Caco-2 (cell line): ENCODE data around the gene SPAAR. TPM values are rescaled to one million over a fixed set of nuclear protein-coding genes. Genes with fewer than 3 reads are reported as not detected.

Experiments used
- BruUV-seq: library from RNA; stranded (reverse); fragments of 400-500 nt; replicated peaks from 2 replicates; lab custom pipeline; 2021; lab: Mats Ljungman, UMichigan
- CTCF ChIA-PET: fragments of 300-600 bp; sonication (Branson Sonifier 250); formaldehyde crosslinking; loops from one replicate; lab custom pipeline; 2022; ENCODE audit warnings: antibody characterized with exemption; lab: Charles Lee
- POLR2A ChIA-PET: fragments of 300-600 bp; sonication (Branson Sonifier 250); formaldehyde crosslinking; loops from one replicate; lab custom pipeline; 2022; ENCODE audit warnings: antibody characterized with exemption; lab: Charles Lee
- DNase-seq, 2 experiments: peaks; one replicate each; pipeline versions ENCODE4 v3.0.0 to v3.0.0-alpha.2; 2020 to 2022
- H3K27me3 ChIP-seq: replicated peaks from 2 replicates; pipeline ENCODE4 v1.6.0; 2011; ENCODE audit warnings: low read length; ENCODE audit not compliant: control insufficient read depth, insufficient read depth
- H3K36me3 ChIP-seq: 2 replicates; pipeline ENCODE4 v1.5.1; 2011; ENCODE audit warnings: low read length; ENCODE audit not compliant: control insufficient read depth, insufficient read depth
- H3K4me1 ChIP-seq: fragments of 250-450 bp; sonication (Bioruptor Pico); 2 replicates; pipeline ENCODE4 v1.5.1; 2020; ENCODE audit warnings: mild to moderate bottlenecking
- H3K4me3 ChIP-seq: 2 replicates; pipeline ENCODE4 v1.5.1; 2011; ENCODE audit warnings: low read depth, mild to moderate bottlenecking, control low read depth, low read length
- H3K9me3 ChIP-seq: fragments of 250-450 bp; sonication (Bioruptor Pico); 2 replicates; pipeline ENCODE4 v1.5.1; 2020; ENCODE audit warnings: mild to moderate bottlenecking, moderate library complexity
- H3K27ac Mint-ChIP-seq: one replicate; pipeline ENCODE4 v1.8.0; 2022; ENCODE audit warnings: mixed read lengths; ENCODE audit not compliant: unreplicated experiment
- H3K27me3 Mint-ChIP-seq: one replicate; pipeline ENCODE4 v1.8.0; 2022; ENCODE audit warnings: mixed read lengths; ENCODE audit not compliant: insufficient read depth, unreplicated experiment
- H3K36me3 Mint-ChIP-seq: one replicate; pipeline ENCODE4 v1.8.0; 2022; ENCODE audit warnings: mild to moderate bottlenecking, mixed read lengths; ENCODE audit not compliant: insufficient read depth, unreplicated experiment
- H3K4me1 Mint-ChIP-seq: one replicate; pipeline ENCODE4 v1.8.0; 2022; ENCODE audit warnings: low read depth, mixed read lengths; ENCODE audit not compliant: unreplicated experiment
- H3K4me3 Mint-ChIP-seq: one replicate; pipeline ENCODE4 v1.8.0; 2022; ENCODE audit warnings: mild to moderate bottlenecking, moderate library complexity, mixed read lengths; ENCODE audit not compliant: unreplicated experiment
- H3K9me3 Mint-ChIP-seq: one replicate; pipeline ENCODE4 v1.8.0; 2022; ENCODE audit warnings: mixed read lengths; ENCODE audit not compliant: unreplicated experiment
- intact Hi-C: fragments of 100-400 bp; cut with micrococcal nuclease; formaldehyde crosslinking; loops from one replicate; pipeline ENCODE4 v1.10.0; 2022; ENCODE audit not compliant: unreplicated experiment
- total RNA-seq: library from RNA; stranded (reverse); gene quantifications from 2 replicates; pipeline ENCODE4 v1.2.3, GENCODE V29; 2022
- TF ChIP-seq, protein P1 (sequence below), 2 experiments: fragments of 200-600 bp in 1 of 2; IDR thresholded peaks; 1 replicate in 1 of 2; 2 replicates in 1 of 2; pipeline versions ENCODE4 v1.5.1 to v1.8.0; 2011 to 2022; ENCODE audit warnings: antibody characterized with exemption in 1 of 2, control low read depth in 1 of 2, inconsistent platforms in 1 of 2, low read depth in 1 of 2, low read length in 1 of 2, mild to moderate bottlenecking in 1 of 2, moderate library complexity in 1 of 2; ENCODE audit not compliant: insufficient read depth in 1 of 2, severe bottlenecking in 1 of 2, unreplicated experiment in 1 of 2

The SPAAR gene
- total RNA-seq, 1 experiment from 2014 or later, result not detected

- no peak overlapping the region for H3K27ac Mint-ChIP-seq
- no peaks in the 10 kb centered on the region for H3K36me3 ChIP-seq
- no TSS peak for BruUV-seq
- H3K36me3 Mint-ChIP-seq, result no peaks in the 10 kb centered on the region
- H3K9me3 ChIP-seq, result no peaks in the 10 kb centered on the region
- no peak for DNase-seq
- ChIA-PET POLR2A (no interaction called here), CTCF (interaction anchor here (0.7 kb wide), 1 partner anchor 47 kb away, joined by 3 read pairs; no protein-coding TSS in a partner anchor)
- TF ChIP-seq, protein P1, sequence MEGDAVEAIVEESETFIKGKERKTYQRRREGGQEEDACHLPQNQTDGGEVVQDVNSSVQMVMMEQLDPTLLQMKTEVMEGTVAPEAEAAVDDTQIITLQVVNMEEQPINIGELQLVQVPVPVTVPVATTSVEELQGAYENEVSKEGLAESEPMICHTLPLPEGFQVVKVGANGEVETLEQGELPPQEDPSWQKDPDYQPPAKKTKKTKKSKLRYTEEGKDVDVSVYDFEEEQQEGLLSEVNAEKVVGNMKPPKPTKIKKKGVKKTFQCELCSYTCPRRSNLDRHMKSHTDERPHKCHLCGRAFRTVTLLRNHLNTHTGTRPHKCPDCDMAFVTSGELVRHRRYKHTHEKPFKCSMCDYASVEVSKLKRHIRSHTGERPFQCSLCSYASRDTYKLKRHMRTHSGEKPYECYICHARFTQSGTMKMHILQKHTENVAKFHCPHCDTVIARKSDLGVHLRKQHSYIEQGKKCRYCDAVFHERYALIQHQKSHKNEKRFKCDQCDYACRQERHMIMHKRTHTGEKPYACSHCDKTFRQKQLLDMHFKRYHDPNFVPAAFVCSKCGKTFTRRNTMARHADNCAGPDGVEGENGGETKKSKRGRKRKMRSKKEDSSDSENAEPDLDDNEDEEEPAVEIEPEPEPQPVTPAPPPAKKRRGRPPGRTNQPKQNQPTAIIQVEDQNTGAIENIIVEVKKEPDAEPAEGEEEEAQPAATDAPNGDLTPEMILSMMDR (IDR thresholded peaks at IDR 0.05; ENCODE audit: insufficient read depth in 1 of 2, low read depth in 1 of 2, low read length in 1 of 2, severe bottlenecking in 1 of 2, unreplicated experiment in 1 of 2), result no peak
- H3K27me3 Mint-ChIP-seq, result no peaks in the 10 kb centered on the region
- H3K4me3 ChIP-seq, result no peak overlapping the region
- intact Hi-C loops, result no loop called here
- no peaks in the 10 kb centered on the region for H3K4me1 Mint-ChIP-seq
- no peak overlapping the region for H3K4me3 Mint-ChIP-seq
- no peaks in the 10 kb centered on the region for H3K9me3 Mint-ChIP-seq
- H3K4me1 ChIP-seq, result peaks cover 17% of the 10 kb centered on the region
- H3K27me3 ChIP-seq, result no peaks in the 10 kb centered on the region
Observed at GRCh38 chr9:35915681-35916294, 6.5 kb downstream of the SPAAR start.

- no peak for DNase-seq
- Mint-ChIP-seq H3K36me3 (no peaks in the 10 kb centered on the region), H3K27ac (no peak overlapping the region), H3K4me1 (no peaks in the 10 kb centered on the region), H3K4me3 (no peak overlapping the region), H3K9me3 (no peaks in the 10 kb centered on the region), H3K27me3 (no peaks in the 10 kb centered on the region)
- H3K36me3 ChIP-seq, result no peaks in the 10 kb centered on the region
- ChIA-PET POLR2A (no interaction called here), CTCF (no interaction called here)
- TF ChIP-seq, protein P1 (IDR thresholded peaks at IDR 0.05; ENCODE audit: insufficient read depth in 1 of 2, low read depth in 1 of 2, low read length in 1 of 2, severe bottlenecking in 1 of 2, unreplicated experiment in 1 of 2), result no peak
- peaks cover 17% of the 10 kb centered on the region for H3K4me1 ChIP-seq
- no peaks in the 10 kb centered on the region for H3K9me3 ChIP-seq
- no peak overlapping the region for H3K4me3 ChIP-seq
- intact Hi-C loops, result no loop called here
- no peaks in the 10 kb centered on the region for H3K27me3 ChIP-seq
- no TSS peak for BruUV-seq
Observed at GRCh38 chr9:35917261-35917660, 8.0 kb downstream of the SPAAR start.

- TF ChIP-seq, protein P1 (IDR thresholded peaks at IDR 0.05; ENCODE audit: insufficient read depth in 1 of 2, low read depth in 1 of 2, low read length in 1 of 2, severe bottlenecking in 1 of 2, unreplicated experiment in 1 of 2), result no peak
- DNase-seq, result no peak
- H3K27me3 Mint-ChIP-seq, result no peaks in the 10 kb centered on the region
- peaks cover 24% of the 10 kb centered on the region for H3K4me1 ChIP-seq
- no peaks in the 10 kb centered on the region for H3K9me3 ChIP-seq
- peaks cover 1% of the 10 kb centered on the region for H3K4me1 Mint-ChIP-seq
- H3K27ac Mint-ChIP-seq, result no peak overlapping the region
- ChIA-PET CTCF (interaction anchor here (1.2 kb wide), 1 partner anchor 16 kb away, joined by 3 read pairs; no protein-coding TSS in a partner anchor), POLR2A (no interaction called here)
- H3K4me3 Mint-ChIP-seq, result no peak overlapping the region
- no TSS peak for BruUV-seq
- H3K9me3 Mint-ChIP-seq, result no peaks in the 10 kb centered on the region
- no peaks in the 10 kb centered on the region for H3K36me3 Mint-ChIP-seq
- no peak overlapping the region for H3K4me3 ChIP-seq
- intact Hi-C loops, result no loop called here
- no peaks in the 10 kb centered on the region for H3K36me3 ChIP-seq
- no peaks in the 10 kb centered on the region for H3K27me3 ChIP-seq
Observed at GRCh38 chr9:35918780-35919179, 9.5 kb downstream of the SPAAR start.
